ENCODE measurements around the gene FGB. TPM values are rescaled to one million over a fixed set of nuclear protein-coding genes. Genes with fewer than 3 reads are reported as not detected.

The FGB gene
- total RNA-seq, 4 donors from 2014 or later = 17.9 to 40.2 TPM; not detected in 2

GRCh38 chr4:154616287-154616686 lies 53.5 kb downstream of the FGB start:
- Histone ChIP-seq H3K4me3 (no peak overlapping the region), H3K27me3 (no peaks in the 10 kb centered on the region), H3K36me3 (no peaks in the 10 kb centered on the region), H3K27ac (no peak overlapping the region), H3K4me1 (no peaks in the 10 kb centered on the region), H3K9me3 (no peaks in the 10 kb centered on the region)
- in situ Hi-C loops (cut with MboI; ENCODE audit: low sequenced_read_pairs in 4 of 4) = no loop called here
- intact Hi-C loops (cut with DNase I; ENCODE audit: low total_unique reads) = no loop called here
- DNase-seq (no peak), ATAC-seq (no peak)
- TF ChIP-seq POLR2A (IDR thresholded peaks at IDR 0.05) (no peak), CTCF (IDR thresholded peaks at IDR 0.05 in 4 of 5, conservative IDR thresholded peaks at IDR 0.05 in 1 of 5) (no peak)

- Histone ChIP-seq H3K27ac (no peak overlapping the region), H3K4me3 (no peak overlapping the region), H3K36me3 (no peaks in the 10 kb centered on the region), H3K9me3 (no peaks in the 10 kb centered on the region), H3K27me3 (no peaks in the 10 kb centered on the region), H3K4me1 (no peaks in the 10 kb centered on the region)
- ATAC-seq (no peak), DNase-seq (no peak)
- intact Hi-C loops (cut with DNase I; ENCODE audit: low total_unique reads) (no loop called here), in situ Hi-C loops (cut with MboI; ENCODE audit: low sequenced_read_pairs in 4 of 4) (no loop called here)
- TF ChIP-seq POLR2A (IDR thresholded peaks at IDR 0.05) (no peak), CTCF (IDR thresholded peaks at IDR 0.05 in 4 of 5, conservative IDR thresholded peaks at IDR 0.05 in 1 of 5) (no peak)
Observed at GRCh38 chr4:154616731-154617130, 53.9 kb downstream of the FGB start.

GRCh38 chr4:154617820-154618317 lies 55.1 kb downstream of the FGB start:
- no peak for DNase-seq
- ATAC-seq = no peak
- Histone ChIP-seq H3K27me3 (no peaks in the 10 kb centered on the region), H3K36me3 (no peaks in the 10 kb centered on the region), H3K4me1 (no peaks in the 10 kb centered on the region), H3K9me3 (no peaks in the 10 kb centered on the region), H3K27ac (no peak overlapping the region), H3K4me3 (no peak overlapping the region)
- TF ChIP-seq CTCF (IDR thresholded peaks at IDR 0.05 in 4 of 5, conservative IDR thresholded peaks at IDR 0.05 in 1 of 5) = no peak
- TF ChIP-seq POLR2A (IDR thresholded peaks at IDR 0.05) = no peak
- intact Hi-C loops (cut with DNase I; ENCODE audit: low total_unique reads) = no loop called here
- in situ Hi-C loops (cut with MboI; ENCODE audit: low sequenced_read_pairs in 4 of 4) = no loop called here

- H3K27ac ChIP-seq = no peak overlapping the region
- no peaks in the 10 kb centered on the region for H3K4me1 ChIP-seq
- TF ChIP-seq CTCF (IDR thresholded peaks at IDR 0.05 in 4 of 5, conservative IDR thresholded peaks at IDR 0.05 in 1 of 5) = peak in 1 of 5 experiments; percentile 11
- no peak for TF ChIP-seq POLR2A (IDR thresholded peaks at IDR 0.05)
- no peaks in the 10 kb centered on the region for H3K36me3 ChIP-seq
- ATAC-seq (no peak), DNase-seq (no peak)
- intact Hi-C loops (cut with DNase I; ENCODE audit: low total_unique reads) (no loop called here), in situ Hi-C loops (cut with MboI; ENCODE audit: low sequenced_read_pairs in 4 of 4) (no loop called here)
- H3K27me3 ChIP-seq = no peaks in the 10 kb centered on the region
- no peak overlapping the region for H3K4me3 ChIP-seq
- no peaks in the 10 kb centered on the region for H3K9me3 ChIP-seq
Observed at GRCh38 chr4:154618708-154619315, 56.0 kb downstream of the FGB start.

- Histone ChIP-seq H3K36me3 (no peaks in the 10 kb centered on the region), H3K9me3 (no peaks in the 10 kb centered on the region), H3K27me3 (no peaks in the 10 kb centered on the region), H3K27ac (no peak overlapping the region), H3K4me3 (no peak overlapping the region), H3K4me1 (no peaks in the 10 kb centered on the region)
- intact Hi-C loops (cut with DNase I; ENCODE audit: low total_unique reads) = loop anchor here (5.0 to 10.0 kb wide), 2 partner anchors 68 to 295 kb away; partner anchors contain the start of gene PLRG1
- TF ChIP-seq CTCF (IDR thresholded peaks at IDR 0.05 in 4 of 5, conservative IDR thresholded peaks at IDR 0.05 in 1 of 5) (no peak), POLR2A (IDR thresholded peaks at IDR 0.05) (no peak)
- in situ Hi-C loops (cut with MboI; ENCODE audit: low sequenced_read_pairs in 4 of 4) = no loop called here
- ATAC-seq (no peak), DNase-seq (no peak)
Observed at GRCh38 chr4:154620111-154620510, 57.3 kb downstream of the FGB start.

All from gastrocnemius medialis (tissue), 4 donors.